ENCODE data around the gene APBA2.

Gene APBA2

DNA sequence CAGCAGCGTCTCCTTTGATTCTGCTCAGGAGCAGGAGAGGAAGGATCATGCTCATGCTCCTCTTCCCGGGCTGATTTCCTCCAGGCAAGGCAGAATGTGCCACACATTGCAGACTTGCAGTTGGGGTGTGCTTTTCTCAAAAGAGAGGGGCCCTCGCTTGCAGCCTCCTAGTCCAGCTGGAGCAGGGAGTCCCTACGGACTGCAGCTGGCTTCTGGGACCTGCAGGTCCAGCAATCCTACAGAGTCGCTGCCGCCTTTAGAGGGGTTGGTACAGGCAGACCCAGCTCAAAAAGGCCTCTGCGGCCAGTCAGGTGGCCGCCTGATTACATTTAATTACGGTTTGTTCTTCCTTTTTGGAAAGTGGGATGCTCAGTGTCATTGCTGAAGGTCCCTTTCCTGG lies 210.0 kb downstream of the APBA2 start:
- no peak overlapping the region for H3K4me3 ChIP-seq (replicated peaks; ENCODE audit: low read depth, low read length)
- TF ChIP-seq, protein P1, sequence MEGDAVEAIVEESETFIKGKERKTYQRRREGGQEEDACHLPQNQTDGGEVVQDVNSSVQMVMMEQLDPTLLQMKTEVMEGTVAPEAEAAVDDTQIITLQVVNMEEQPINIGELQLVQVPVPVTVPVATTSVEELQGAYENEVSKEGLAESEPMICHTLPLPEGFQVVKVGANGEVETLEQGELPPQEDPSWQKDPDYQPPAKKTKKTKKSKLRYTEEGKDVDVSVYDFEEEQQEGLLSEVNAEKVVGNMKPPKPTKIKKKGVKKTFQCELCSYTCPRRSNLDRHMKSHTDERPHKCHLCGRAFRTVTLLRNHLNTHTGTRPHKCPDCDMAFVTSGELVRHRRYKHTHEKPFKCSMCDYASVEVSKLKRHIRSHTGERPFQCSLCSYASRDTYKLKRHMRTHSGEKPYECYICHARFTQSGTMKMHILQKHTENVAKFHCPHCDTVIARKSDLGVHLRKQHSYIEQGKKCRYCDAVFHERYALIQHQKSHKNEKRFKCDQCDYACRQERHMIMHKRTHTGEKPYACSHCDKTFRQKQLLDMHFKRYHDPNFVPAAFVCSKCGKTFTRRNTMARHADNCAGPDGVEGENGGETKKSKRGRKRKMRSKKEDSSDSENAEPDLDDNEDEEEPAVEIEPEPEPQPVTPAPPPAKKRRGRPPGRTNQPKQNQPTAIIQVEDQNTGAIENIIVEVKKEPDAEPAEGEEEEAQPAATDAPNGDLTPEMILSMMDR (IDR thresholded peaks at IDR 0.05; ENCODE audit: low read length, missing control alignments): no peak
- DNase-seq (ENCODE audit: low read depth): no peak

DNA sequence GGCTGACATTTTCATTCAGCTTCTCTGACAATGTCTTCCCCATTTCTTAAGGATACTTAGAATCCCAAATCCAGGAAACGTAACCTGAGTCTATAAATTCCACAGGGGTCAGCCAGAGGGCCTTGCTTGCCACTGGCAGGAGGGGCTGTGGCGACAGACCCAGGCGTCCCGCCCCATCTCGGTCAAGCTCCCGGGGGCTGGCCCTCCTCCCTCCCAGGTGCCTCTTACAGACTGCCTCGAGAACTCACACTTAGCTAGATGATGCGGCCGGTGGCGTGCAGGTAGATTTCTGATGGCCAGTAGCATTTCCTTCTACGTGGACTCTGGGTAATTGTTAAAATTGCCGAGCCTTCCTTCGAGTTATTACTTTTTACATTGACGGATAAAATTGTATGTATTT lies 211.4 kb downstream of the APBA2 start:
- DNase-seq (ENCODE audit: low read depth): no peak
- H3K4me3 ChIP-seq (replicated peaks; ENCODE audit: low read depth, low read length): no peak overlapping the region
- TF ChIP-seq, protein P1 (IDR thresholded peaks at IDR 0.05; ENCODE audit: low read length, missing control alignments): no peak

DNA sequence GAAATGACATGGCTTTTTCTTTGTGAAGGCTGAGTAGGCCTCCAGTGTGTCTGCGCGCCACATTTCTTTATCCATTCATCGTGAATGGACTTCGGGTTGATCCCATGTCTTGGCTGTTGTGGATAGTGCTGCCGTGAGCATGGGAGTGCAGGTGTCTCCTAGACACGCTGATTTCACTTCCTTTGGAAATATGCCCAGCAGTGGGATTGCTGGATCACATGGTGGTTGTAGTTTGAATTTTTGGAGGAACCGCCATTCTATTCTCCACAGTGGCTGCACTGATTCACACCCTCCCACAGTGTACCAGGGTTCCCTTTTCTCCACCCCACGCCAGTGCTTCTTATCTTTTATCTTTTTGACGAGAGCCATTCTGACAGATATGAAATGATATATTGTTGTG lies 212.2 kb downstream of the APBA2 start:
- no peak overlapping the region for H3K4me3 ChIP-seq (replicated peaks; ENCODE audit: low read depth, low read length)
- DNase-seq (ENCODE audit: low read depth): no peak
- TF ChIP-seq, protein P1 (IDR thresholded peaks at IDR 0.05; ENCODE audit: low read length, missing control alignments): no peak

DNA sequence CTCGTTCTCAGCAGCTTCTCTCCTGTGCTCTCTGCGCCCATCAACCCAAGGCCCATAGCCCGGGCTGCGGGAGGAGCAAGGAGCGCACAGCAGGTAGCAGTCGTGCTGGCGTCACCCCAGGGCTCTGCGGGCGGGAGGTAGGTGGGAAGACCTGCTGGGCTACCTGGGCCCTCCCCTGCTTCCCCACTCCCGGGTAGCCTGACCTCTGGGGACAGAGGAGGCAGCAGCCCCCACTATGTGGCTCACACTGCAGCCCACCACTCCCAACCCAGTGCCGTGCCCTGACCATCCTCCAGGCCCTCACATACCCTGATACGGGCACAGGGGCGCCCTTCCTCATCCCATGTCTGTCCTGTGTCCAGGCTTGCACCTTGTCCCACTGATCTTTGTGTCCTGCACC lies 212.9 kb downstream of the APBA2 start:
- no peak for DNase-seq (ENCODE audit: low read depth)
- H3K4me3 ChIP-seq (replicated peaks; ENCODE audit: low read depth, low read length): no peak overlapping the region
- TF ChIP-seq, protein P1 (IDR thresholded peaks at IDR 0.05; ENCODE audit: low read length, missing control alignments): no peak

DNA sequence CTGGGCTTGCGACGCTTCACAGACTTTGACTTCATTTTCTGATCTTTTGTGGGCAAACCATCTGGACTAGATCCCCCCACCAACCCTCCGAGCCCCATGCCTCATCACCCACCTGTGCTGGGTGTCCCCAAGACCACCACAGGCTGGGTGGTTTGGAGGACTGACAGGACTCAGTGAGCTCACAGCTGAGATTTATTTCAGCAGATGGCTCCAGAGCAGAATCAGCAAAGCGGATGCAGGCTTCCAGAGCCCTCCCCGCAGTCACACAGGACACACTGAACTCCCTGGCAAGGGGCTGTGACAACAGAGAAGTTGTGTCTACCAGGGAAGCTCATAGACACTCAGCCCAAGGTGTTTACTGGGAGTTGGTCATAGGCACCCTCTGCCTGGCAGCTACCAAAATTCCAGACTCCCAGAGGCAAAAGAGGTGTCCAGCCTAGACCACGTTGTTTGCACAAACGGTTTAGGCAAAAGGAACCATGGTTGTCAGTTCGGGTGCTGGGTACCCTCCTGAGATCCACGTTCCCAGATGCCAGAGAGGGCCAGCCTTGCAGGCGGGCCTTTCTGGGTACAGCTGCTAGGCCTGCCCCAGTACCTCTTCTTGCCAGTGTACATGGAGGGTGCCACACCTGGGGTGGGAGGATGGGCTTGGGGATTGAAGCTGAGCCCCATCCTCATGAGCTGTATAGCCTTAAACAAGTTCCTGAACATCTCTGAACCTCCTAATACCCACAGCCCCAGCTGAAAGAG lies 213.5 kb downstream of the APBA2 start:
- no peak overlapping the region for H3K4me3 ChIP-seq (replicated peaks; ENCODE audit: low read depth, low read length)
- TF ChIP-seq, protein P1 (IDR thresholded peaks at IDR 0.05; ENCODE audit: low read length, missing control alignments): no peak
- DNase-seq (ENCODE audit: low read depth): no peak

DNA sequence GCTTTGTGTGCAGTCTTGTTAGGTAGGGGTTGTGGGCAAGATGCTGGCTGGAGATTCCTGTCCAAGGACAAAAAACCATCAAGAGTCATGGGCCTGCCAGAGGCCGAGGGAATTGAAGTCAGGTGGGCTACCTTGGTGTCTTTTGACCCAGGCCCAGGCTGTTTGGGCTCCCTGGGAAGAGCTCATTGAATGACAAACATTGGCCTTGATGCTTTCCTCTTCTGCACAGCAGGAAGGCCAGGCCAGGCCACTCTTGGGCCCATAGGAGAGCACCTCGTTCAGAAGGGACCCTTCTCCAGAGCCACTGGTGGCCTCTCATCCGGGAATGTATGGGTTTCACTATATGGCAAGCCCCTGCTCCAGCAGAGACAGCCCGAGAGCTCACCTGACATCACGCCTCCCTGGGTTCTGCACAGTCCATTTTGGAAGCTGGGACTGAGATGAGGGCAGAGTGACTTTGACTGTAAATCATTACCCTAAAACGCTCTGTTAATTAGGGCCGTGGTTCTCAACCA lies 214.8 kb downstream of the APBA2 start:
- TF ChIP-seq, protein P1 (IDR thresholded peaks at IDR 0.05; ENCODE audit: low read length, missing control alignments): no peak
- H3K4me3 ChIP-seq (replicated peaks; ENCODE audit: low read depth, low read length): no peak overlapping the region
- DNase-seq (ENCODE audit: low read depth): no peak

DNA sequence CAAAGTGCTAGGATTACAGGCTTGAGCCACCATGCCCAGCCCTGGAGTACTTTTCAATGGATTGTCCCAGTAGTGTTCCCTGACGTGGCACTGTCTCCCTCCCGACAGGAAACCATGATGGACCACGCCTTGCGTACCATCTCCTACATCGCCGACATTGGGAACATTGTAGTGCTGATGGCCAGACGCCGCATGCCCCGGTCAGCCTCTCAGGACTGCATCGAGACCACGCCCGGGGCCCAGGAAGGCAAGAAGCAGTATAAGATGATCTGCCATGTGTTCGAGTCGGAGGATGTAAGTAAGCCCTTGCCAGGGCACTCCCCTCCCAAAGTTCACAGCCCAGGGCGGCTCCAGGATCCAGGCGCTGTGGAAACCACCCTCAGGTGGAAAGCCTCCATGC lies 215.7 kb downstream of the APBA2 start:
- DNase-seq (ENCODE audit: low read depth): no peak
- TF ChIP-seq, protein P1 (IDR thresholded peaks at IDR 0.05; ENCODE audit: low read length, missing control alignments): no peak
- no peak overlapping the region for H3K4me3 ChIP-seq (replicated peaks; ENCODE audit: low read depth, low read length)
